BJ (cell line): ENCODE results near the gene TIGD6. TPM values are rescaled to one million over a fixed set of nuclear protein-coding genes. Genes with fewer than 3 reads are reported as not detected.
"Not testable (repeated sequence)": the region's sequence is repeated elsewhere in the genome, so short reads cannot be mapped to it uniquely, and the experiment has no call there.

Source experiments
- CTCF ChIA-PET: fragments of 350-600 bp; formaldehyde crosslinking; extraction: SDS; loops from one replicate; lab custom pipeline; 2021; ENCODE audit warnings: antibody characterized with exemption, inconsistent platforms; lab: Yijun Ruan, JAX
- POLR2A ChIA-PET: fragments of 300-600 bp; sonication (Branson Sonifier 250); formaldehyde crosslinking; extraction: SDS; loops from one replicate; lab custom pipeline; 2021; ENCODE audit warnings: antibody characterized with exemption; lab: Charles Lee
- DNase-seq: peaks from one replicate; pipeline ENCODE4 v3.0.0-alpha.2; 2011; ENCODE audit warnings: low read depth
- H3K27me3 ChIP-seq: 2 replicates; pipeline ENCODE4 v1.6.0; 2011; ENCODE audit warnings: low read length; ENCODE audit not compliant: control insufficient read depth, insufficient read depth
- H3K36me3 ChIP-seq: 2 replicates; pipeline ENCODE4 v1.5.1; 2011; ENCODE audit warnings: low read length; ENCODE audit not compliant: control insufficient read depth, insufficient read depth
- H3K4me3 ChIP-seq: 2 replicates; pipeline ENCODE4 v1.5.1; 2011; ENCODE audit warnings: low read depth, mild to moderate bottlenecking, control low read depth, low read length
- polyA plus RNA-seq: library from polyadenylated mRNA; depleted of rRNA; stranded (reverse); fragments of >200 nt; gene quantifications from 2 replicates; pipeline ENCODE4 v1.2.3, GENCODE V29; 2011
- TF ChIP-seq, protein P1 (sequence below): IDR thresholded peaks from 2 replicates; pipeline ENCODE4 v1.5.1; 2011; ENCODE audit warnings: low read depth, mild to moderate bottlenecking, control low read depth, inconsistent platforms, low read length, moderate library complexity; ENCODE audit not compliant: insufficient read depth

TIGD6 gene
- polyA plus RNA-seq, 1 experiment: 4.6 TPM

DNA sequence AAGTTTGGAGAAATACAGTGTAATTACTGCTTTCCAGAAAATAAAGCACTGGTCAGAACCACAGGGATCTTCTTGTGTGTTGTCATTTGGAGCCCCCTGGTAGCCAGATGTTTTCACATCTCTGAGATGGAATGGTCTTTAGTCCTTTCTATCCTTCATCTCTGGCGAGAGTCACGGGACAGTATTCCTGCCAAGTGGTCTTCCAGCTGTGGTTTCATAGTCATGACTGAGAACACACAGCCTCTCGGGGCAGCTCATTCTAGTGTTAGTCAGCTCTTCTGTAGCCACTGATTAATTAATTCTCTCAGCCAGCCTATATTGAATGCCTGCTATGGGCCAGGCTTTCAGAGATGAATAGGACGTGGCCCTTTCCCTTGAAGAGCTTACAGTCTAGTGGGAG lies 34.2 kb upstream of the TIGD6 start:
- Histone ChIP-seq H3K4me3 (no peak overlapping the region), H3K36me3 (peaks cover 17% of the 10 kb centered on the region), H3K27me3 (no peaks in the 10 kb centered on the region)
- DNase-seq: peak; percentile 65
- TF ChIP-seq, protein P1, sequence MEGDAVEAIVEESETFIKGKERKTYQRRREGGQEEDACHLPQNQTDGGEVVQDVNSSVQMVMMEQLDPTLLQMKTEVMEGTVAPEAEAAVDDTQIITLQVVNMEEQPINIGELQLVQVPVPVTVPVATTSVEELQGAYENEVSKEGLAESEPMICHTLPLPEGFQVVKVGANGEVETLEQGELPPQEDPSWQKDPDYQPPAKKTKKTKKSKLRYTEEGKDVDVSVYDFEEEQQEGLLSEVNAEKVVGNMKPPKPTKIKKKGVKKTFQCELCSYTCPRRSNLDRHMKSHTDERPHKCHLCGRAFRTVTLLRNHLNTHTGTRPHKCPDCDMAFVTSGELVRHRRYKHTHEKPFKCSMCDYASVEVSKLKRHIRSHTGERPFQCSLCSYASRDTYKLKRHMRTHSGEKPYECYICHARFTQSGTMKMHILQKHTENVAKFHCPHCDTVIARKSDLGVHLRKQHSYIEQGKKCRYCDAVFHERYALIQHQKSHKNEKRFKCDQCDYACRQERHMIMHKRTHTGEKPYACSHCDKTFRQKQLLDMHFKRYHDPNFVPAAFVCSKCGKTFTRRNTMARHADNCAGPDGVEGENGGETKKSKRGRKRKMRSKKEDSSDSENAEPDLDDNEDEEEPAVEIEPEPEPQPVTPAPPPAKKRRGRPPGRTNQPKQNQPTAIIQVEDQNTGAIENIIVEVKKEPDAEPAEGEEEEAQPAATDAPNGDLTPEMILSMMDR: no peak
- ChIA-PET CTCF (interaction anchor here (0.6 to 1.4 kb wide), 4 partner anchors 11 to 468 kb away, joined by 3 to 5 read pairs (median 4); no protein-coding TSS in a partner anchor), POLR2A (interaction anchor here (0.5 to 1.1 kb wide), 2 partner anchors 12 to 386 kb away, joined by 4 to 9 read pairs; no protein-coding TSS in a partner anchor)

DNA sequence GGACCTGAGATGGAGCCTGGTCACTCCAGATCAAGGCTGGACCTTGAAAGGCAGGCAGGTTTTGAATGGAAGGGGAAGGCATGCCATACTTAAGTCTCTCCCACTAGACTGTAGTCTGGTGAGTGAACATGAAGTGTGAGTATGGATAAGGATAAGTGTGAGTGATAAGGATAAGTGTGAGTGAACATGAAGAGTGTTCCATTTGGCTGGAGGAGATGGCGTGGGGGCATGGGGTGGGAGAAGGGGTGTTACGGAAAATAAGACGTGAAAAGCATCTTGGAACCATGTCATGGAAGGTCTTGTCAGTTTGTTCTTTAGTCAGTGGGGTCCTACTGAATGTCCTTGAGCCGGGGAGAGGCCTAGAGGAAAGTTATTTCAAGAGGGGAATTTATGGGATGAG lies 32.9 kb upstream of the TIGD6 start:
- Histone ChIP-seq H3K4me3 (no peak overlapping the region), H3K36me3 (peaks cover 17% of the 10 kb centered on the region), H3K27me3 (no peaks in the 10 kb centered on the region)
- ChIA-PET CTCF (no interaction called here), POLR2A (no interaction called here)
- DNase-seq: no peak
- TF ChIP-seq, protein P1: no peak

DNA sequence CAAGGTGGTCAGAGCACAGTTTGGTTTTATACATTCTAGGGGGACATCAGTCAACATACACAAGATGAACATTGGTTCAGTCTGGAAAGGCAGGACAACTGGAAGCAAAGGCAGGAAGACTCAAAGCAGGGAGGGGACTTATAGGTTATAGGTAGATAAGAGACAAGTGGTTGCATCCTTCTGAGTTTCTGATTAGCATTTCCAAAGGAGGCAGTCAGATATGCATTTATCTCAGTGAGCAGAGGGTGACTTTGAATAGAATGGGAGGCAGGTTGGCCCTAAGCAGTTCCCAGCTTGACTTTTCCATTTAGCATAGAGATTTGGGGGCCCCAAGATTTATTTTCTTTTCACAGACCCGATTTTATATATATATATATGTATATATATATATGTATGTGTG lies 27.6 kb upstream of the TIGD6 start:
- CTCF ChIA-PET: interaction anchor here (1.0 to 1.5 kb wide), 2 partner anchors 8 to 16 kb away, joined by 3 to 4 read pairs; no protein-coding TSS in a partner anchor
- POLR2A ChIA-PET, H3K4me3 ChIP-seq, H3K27me3 ChIP-seq, DNase-seq: not testable (repeated sequence)
- peaks cover 14% of the 10 kb centered on the region for H3K36me3 ChIP-seq

DNA sequence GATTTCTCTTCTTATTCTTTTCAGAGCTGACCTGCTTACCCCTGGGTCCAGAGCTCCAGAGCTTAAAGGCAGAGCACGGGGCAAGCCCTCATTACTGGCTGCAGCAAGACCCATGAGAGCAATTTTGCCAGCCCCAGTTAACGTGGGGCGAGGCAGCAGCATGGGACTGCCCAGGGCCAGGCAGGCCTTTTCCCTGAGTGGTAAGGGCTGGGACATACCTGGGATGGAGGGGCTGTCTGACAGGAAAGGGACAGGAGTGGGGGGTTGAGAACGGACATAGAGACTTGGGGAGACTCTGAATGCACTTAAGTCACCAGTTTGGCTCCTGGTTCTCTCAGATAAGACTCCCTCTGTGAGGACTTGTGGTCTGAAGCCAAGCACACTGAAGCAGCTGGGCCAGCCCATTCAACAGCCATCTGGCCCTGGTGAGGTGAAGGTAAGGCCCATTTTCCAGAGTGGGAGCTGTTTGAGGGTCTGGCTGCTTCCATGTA lies 26.3 kb upstream of the TIGD6 start:
- Histone ChIP-seq H3K4me3 (no peak overlapping the region), H3K27me3 (no peaks in the 10 kb centered on the region), H3K36me3 (peaks cover 7% of the 10 kb centered on the region)
- TF ChIP-seq, protein P1: no peak
- POLR2A ChIA-PET: no interaction called here
- no peak for DNase-seq
- CTCF ChIA-PET: interaction anchor here (1.5 to 1.9 kb wide), 2 partner anchors 10 to 55 kb away, joined by 4 read pairs; no protein-coding TSS in a partner anchor

DNA sequence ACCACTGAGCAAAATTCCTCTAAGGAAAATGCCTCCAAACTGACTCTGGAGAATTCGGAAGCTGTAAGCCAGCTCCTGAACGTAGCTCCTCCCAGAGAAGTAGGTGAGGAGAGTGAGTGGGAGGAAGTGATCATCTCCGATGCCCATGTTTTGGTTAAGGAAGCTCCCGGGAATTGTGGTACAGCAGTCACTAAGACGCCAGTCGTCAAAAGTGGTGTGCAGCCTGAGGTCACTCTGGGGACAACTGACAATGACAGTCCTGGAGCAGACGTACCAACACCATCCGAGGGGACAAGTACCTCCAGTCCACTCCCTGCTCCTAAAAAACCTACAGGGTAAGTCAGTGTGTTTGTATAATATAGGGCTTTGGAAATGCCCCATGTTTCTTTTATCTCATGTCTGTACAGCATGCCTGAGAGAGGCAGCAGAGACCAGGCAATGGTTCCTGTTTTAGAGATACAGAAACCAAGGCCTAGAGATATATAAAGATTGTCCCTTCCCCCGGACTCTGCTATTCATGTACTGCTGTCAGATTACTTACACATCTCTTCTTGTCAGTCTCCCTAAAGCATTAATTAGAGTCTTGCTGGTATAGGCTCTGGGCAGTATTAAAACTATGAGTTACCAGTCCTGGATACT lies 24.0 kb upstream of the TIGD6 start:
- TF ChIP-seq, protein P1: no peak
- Histone ChIP-seq H3K4me3 (no peak overlapping the region), H3K27me3 (no peaks in the 10 kb centered on the region), H3K36me3 (peaks cover 8% of the 10 kb centered on the region)
- ChIA-PET POLR2A (no interaction called here), CTCF (interaction anchor here (1.4 to 1.6 kb wide), 2 partner anchors 10 to 18 kb away, joined by 4 to 5 read pairs; no protein-coding TSS in a partner anchor)
- DNase-seq: no peak
